Caco-2 (cell line): ENCODE measurements around the gene PDCD5. TPM values are rescaled to one million over a fixed set of nuclear protein-coding genes. Genes with fewer than 3 reads are reported as not detected.

Experiments used
- BruUV-seq: library from RNA; stranded (reverse); fragments of 400-500 nt; replicated peaks from 2 replicates; lab custom pipeline; 2021; lab: Mats Ljungman, UMichigan
- CTCF ChIA-PET: fragments of 300-600 bp; sonication (Branson Sonifier 250); formaldehyde crosslinking; loops from one replicate; lab custom pipeline; 2022; ENCODE audit warnings: antibody characterized with exemption; lab: Charles Lee
- POLR2A ChIA-PET: fragments of 300-600 bp; sonication (Branson Sonifier 250); formaldehyde crosslinking; loops from one replicate; lab custom pipeline; 2022; ENCODE audit warnings: antibody characterized with exemption; lab: Charles Lee
- DNase-seq, 2 experiments: peaks; one replicate each; pipeline versions ENCODE4 v3.0.0 to v3.0.0-alpha.2; 2020 to 2022
- H3K27me3 ChIP-seq: replicated peaks from 2 replicates; pipeline ENCODE4 v1.6.0; 2011; ENCODE audit warnings: low read length; ENCODE audit not compliant: control insufficient read depth, insufficient read depth
- H3K36me3 ChIP-seq: 2 replicates; pipeline ENCODE4 v1.5.1; 2011; ENCODE audit warnings: low read length; ENCODE audit not compliant: control insufficient read depth, insufficient read depth
- H3K4me1 ChIP-seq: fragments of 250-450 bp; sonication (Bioruptor Pico); 2 replicates; pipeline ENCODE4 v1.5.1; 2020; ENCODE audit warnings: mild to moderate bottlenecking
- H3K4me3 ChIP-seq: 2 replicates; pipeline ENCODE4 v1.5.1; 2011; ENCODE audit warnings: low read depth, mild to moderate bottlenecking, control low read depth, low read length
- H3K9me3 ChIP-seq: fragments of 250-450 bp; sonication (Bioruptor Pico); 2 replicates; pipeline ENCODE4 v1.5.1; 2020; ENCODE audit warnings: mild to moderate bottlenecking, moderate library complexity
- H3K27ac Mint-ChIP-seq: one replicate; pipeline ENCODE4 v1.8.0; 2022; ENCODE audit warnings: mixed read lengths; ENCODE audit not compliant: unreplicated experiment
- H3K27me3 Mint-ChIP-seq: one replicate; pipeline ENCODE4 v1.8.0; 2022; ENCODE audit warnings: mixed read lengths; ENCODE audit not compliant: insufficient read depth, unreplicated experiment
- H3K36me3 Mint-ChIP-seq: one replicate; pipeline ENCODE4 v1.8.0; 2022; ENCODE audit warnings: mild to moderate bottlenecking, mixed read lengths; ENCODE audit not compliant: insufficient read depth, unreplicated experiment
- H3K4me1 Mint-ChIP-seq: one replicate; pipeline ENCODE4 v1.8.0; 2022; ENCODE audit warnings: low read depth, mixed read lengths; ENCODE audit not compliant: unreplicated experiment
- H3K4me3 Mint-ChIP-seq: one replicate; pipeline ENCODE4 v1.8.0; 2022; ENCODE audit warnings: mild to moderate bottlenecking, moderate library complexity, mixed read lengths; ENCODE audit not compliant: unreplicated experiment
- H3K9me3 Mint-ChIP-seq: one replicate; pipeline ENCODE4 v1.8.0; 2022; ENCODE audit warnings: mixed read lengths; ENCODE audit not compliant: unreplicated experiment
- intact Hi-C: fragments of 100-400 bp; cut with micrococcal nuclease; formaldehyde crosslinking; loops from one replicate; pipeline ENCODE4 v1.10.0; 2022; ENCODE audit not compliant: unreplicated experiment
- total RNA-seq: library from RNA; stranded (reverse); gene quantifications from 2 replicates; pipeline ENCODE4 v1.2.3, GENCODE V29; 2022
- TF ChIP-seq, protein P1 (sequence below), 2 experiments: fragments of 200-600 bp in 1 of 2; IDR thresholded peaks; 1 replicate in 1 of 2; 2 replicates in 1 of 2; pipeline versions ENCODE4 v1.5.1 to v1.8.0; 2011 to 2022; ENCODE audit warnings: antibody characterized with exemption in 1 of 2, control low read depth in 1 of 2, inconsistent platforms in 1 of 2, low read depth in 1 of 2, low read length in 1 of 2, mild to moderate bottlenecking in 1 of 2, moderate library complexity in 1 of 2; ENCODE audit not compliant: insufficient read depth in 1 of 2, severe bottlenecking in 1 of 2, unreplicated experiment in 1 of 2

PDCD5 gene
- total RNA-seq, 1 experiment from 2014 or later, result 219 TPM

DNA sequence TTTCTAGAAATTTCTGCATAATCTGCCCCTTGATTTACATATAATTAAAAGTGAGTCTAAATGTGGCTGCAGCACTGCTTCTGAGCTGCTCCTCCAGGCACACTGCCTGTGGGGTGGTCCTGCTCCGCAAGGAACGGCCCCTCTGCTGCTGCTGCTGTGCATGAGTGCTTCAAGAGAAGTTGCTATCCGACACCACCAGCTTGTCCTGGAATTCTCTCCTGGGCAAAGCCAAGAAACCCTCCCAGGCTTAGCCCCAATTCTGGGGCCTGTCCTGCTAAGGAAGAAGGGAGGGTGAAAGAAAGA is 7.5 kb upstream of the PDCD5 start:
- no peak overlapping the region for H3K4me3 Mint-ChIP-seq
- no TSS peak for BruUV-seq
- no peaks in the 10 kb centered on the region for H3K9me3 Mint-ChIP-seq
- intact Hi-C loops, result no loop called here
- no peak for DNase-seq
- TF ChIP-seq, protein P1, sequence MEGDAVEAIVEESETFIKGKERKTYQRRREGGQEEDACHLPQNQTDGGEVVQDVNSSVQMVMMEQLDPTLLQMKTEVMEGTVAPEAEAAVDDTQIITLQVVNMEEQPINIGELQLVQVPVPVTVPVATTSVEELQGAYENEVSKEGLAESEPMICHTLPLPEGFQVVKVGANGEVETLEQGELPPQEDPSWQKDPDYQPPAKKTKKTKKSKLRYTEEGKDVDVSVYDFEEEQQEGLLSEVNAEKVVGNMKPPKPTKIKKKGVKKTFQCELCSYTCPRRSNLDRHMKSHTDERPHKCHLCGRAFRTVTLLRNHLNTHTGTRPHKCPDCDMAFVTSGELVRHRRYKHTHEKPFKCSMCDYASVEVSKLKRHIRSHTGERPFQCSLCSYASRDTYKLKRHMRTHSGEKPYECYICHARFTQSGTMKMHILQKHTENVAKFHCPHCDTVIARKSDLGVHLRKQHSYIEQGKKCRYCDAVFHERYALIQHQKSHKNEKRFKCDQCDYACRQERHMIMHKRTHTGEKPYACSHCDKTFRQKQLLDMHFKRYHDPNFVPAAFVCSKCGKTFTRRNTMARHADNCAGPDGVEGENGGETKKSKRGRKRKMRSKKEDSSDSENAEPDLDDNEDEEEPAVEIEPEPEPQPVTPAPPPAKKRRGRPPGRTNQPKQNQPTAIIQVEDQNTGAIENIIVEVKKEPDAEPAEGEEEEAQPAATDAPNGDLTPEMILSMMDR (IDR thresholded peaks at IDR 0.05; ENCODE audit: insufficient read depth in 1 of 2, low read depth in 1 of 2, low read length in 1 of 2, severe bottlenecking in 1 of 2, unreplicated experiment in 1 of 2), result no peak
- no peaks in the 10 kb centered on the region; the same call in 1 of the 2 replicates for H3K27me3 ChIP-seq
- no peak overlapping the region for H3K4me3 ChIP-seq
- no peaks in the 10 kb centered on the region for H3K9me3 ChIP-seq
- POLR2A ChIA-PET, result no interaction called here
- H3K27ac Mint-ChIP-seq, result no peak overlapping the region
- H3K27me3 Mint-ChIP-seq, result no peaks in the 10 kb centered on the region
- no peaks in the 10 kb centered on the region for H3K36me3 ChIP-seq
- H3K4me1 ChIP-seq, result no peaks in the 10 kb centered on the region
- H3K4me1 Mint-ChIP-seq, result no peaks in the 10 kb centered on the region
- CTCF ChIA-PET, result interaction anchor here (0.7 to 1.2 kb wide), 2 partner anchors 230 to 236 kb away, joined by 3 read pairs; no protein-coding TSS in a partner anchor
- no peaks in the 10 kb centered on the region for H3K36me3 Mint-ChIP-seq

DNA sequence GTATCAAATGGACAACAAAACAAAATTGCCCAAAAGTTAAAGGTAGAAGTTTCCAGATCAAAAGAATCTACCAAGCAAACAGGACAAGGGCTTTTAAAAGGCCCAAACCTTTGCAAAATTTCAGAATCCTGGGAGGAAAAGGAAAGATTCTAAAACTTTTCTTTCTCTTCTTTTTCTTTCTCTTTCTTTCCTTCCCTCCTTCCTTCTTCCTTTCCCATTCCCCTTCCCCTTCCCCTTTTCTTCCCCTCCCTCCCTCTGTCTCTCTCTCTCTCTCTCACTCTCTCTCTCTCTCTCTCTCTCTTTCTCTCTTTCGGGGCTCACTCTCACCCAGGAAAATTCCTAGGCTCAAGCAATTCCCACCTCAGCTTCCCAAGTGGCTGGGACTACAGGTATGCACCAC is 4.2 kb upstream of the PDCD5 start:
- no peak for DNase-seq
- no peaks in the 10 kb centered on the region for H3K4me1 ChIP-seq
- no peaks in the 10 kb centered on the region for H3K9me3 ChIP-seq
- Mint-ChIP-seq H3K4me1 (no peaks in the 10 kb centered on the region), H3K36me3 (peaks cover 5% of the 10 kb centered on the region), H3K4me3 (no peak overlapping the region), H3K9me3 (no peaks in the 10 kb centered on the region), H3K27ac (no peak overlapping the region), H3K27me3 (no peaks in the 10 kb centered on the region)
- no peak overlapping the region for H3K4me3 ChIP-seq
- CTCF ChIA-PET, result interaction anchor here (0.6 kb wide), 1 partner anchor 10 kb away, joined by 3 read pairs; no protein-coding TSS in a partner anchor
- TF ChIP-seq, protein P1 (IDR thresholded peaks at IDR 0.05; ENCODE audit: insufficient read depth in 1 of 2, low read depth in 1 of 2, low read length in 1 of 2, severe bottlenecking in 1 of 2, unreplicated experiment in 1 of 2), result no peak
- H3K27me3 ChIP-seq, result no peaks in the 10 kb centered on the region
- intact Hi-C loops, result no loop called here
- no TSS peak for BruUV-seq
- POLR2A ChIA-PET, result no interaction called here
- H3K36me3 ChIP-seq, result no peaks in the 10 kb centered on the region

DNA sequence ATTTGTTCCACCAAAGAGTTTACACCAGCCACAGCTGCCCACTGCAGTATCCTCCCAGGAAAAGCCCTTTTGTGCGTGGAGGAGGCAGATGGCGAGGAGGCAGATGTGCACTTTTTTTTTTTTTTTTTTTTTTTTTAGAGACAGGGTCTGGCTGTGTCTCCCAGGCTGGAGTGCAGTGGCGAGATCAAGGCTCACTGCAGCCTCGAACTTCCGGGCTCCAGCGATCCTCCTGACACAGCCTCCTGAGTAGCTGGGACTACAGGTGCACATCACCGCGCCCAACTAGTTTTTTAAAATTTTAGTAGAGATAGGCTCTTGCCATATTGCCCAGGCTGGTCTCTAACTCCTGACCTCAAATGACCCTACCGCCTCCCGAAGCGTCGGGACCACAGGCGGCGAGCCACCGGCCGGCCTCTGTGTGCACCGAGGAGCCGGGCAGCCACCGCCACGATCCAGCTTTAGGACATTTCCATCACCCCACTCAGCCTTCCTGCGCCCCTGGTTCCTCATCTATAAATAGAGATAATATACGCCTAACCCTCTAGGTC is 563 bp upstream of the PDCD5 start:
- ChIA-PET POLR2A (interaction anchor here (0.6 to 1.2 kb wide), 3 partner anchors 21 to 477 kb away, joined by 3 to 6 read pairs (median 3); partner anchors contain the start of gene DPY19L3), CTCF (interaction anchor here (0.9 to 1.5 kb wide), 2 partner anchors 11 to 261 kb away, joined by 3 to 4 read pairs; no protein-coding TSS in a partner anchor)
- Histone ChIP-seq H3K4me3 (peak overlapping the region; percentile 93), H3K4me1 (peaks cover 5% of the 10 kb centered on the region; the same call in 1 of the 2 replicates), H3K27me3 (no peaks in the 10 kb centered on the region), H3K9me3 (no peaks in the 10 kb centered on the region), H3K36me3 (peaks cover 2% of the 10 kb centered on the region; the same call in 1 of the 2 replicates)
- H3K4me3 Mint-ChIP-seq, result peak overlapping the region; percentile 97
- TF ChIP-seq, protein P1 (IDR thresholded peaks at IDR 0.05; ENCODE audit: insufficient read depth in 1 of 2, low read depth in 1 of 2, low read length in 1 of 2, severe bottlenecking in 1 of 2, unreplicated experiment in 1 of 2), result no peak
- no peaks in the 10 kb centered on the region for H3K9me3 Mint-ChIP-seq
- no TSS peak for BruUV-seq
- intact Hi-C loops, result no loop called here
- H3K36me3 Mint-ChIP-seq, result peaks cover 34% of the 10 kb centered on the region
- no peaks in the 10 kb centered on the region for H3K4me1 Mint-ChIP-seq
- DNase-seq, result peak in 1 of 2 experiments; percentile 50
- no peaks in the 10 kb centered on the region for H3K27me3 Mint-ChIP-seq
- H3K27ac Mint-ChIP-seq, result peak overlapping the region; percentile 86
